HepG2 (cell line): ENCODE data around the gene GRB7. TPM values are rescaled to one million over a fixed set of nuclear protein-coding genes. Genes with fewer than 3 reads are reported as not detected.

Source experiments
- CENPBD1 ChIP-seq: sonication (generic); formaldehyde crosslinking; IDR thresholded peaks from 2 replicates; pipeline ENCODE4 v1.8.0; 2022; ENCODE audit warnings: missing genetic modification reagents, low read depth, mild to moderate bottlenecking, borderline replicate concordance
- DNMT3B ChIP-seq: conservative IDR thresholded peaks from 2 replicates; pipeline ENCODE4 v1.6.1; 2016; ENCODE audit warnings: missing biosample characterization, control low read depth
- JUND ChIP-seq: sonication (generic); formaldehyde crosslinking; IDR thresholded peaks from 2 replicates; pipeline ENCODE4 v1.8.0; 2022; ENCODE audit warnings: mild to moderate bottlenecking, missing genetic modification reagents
- SRSF9 ChIP-seq: fragments of 200-400 bp; formaldehyde crosslinking; IDR thresholded peaks from 2 replicates; pipeline ENCODE4 v1.6.1; 2018; ENCODE audit warnings: borderline replicate concordance, mild to moderate bottlenecking, low read depth, low read length; ENCODE audit not compliant: insufficient read depth, poor library complexity, severe bottlenecking
- U2AF1 ChIP-seq: fragments of 200-400 bp; formaldehyde crosslinking; optimal IDR thresholded peaks from 2 replicates; pipeline ENCODE3; 2017; ENCODE audit warnings: mild to moderate bottlenecking, low read depth, low read length
- ZBTB10 ChIP-seq: sonication (generic); formaldehyde crosslinking; IDR thresholded peaks from 2 replicates; pipeline ENCODE4 v1.4.0; 2020; ENCODE audit warnings: missing genetic modification reagents, borderline replicate concordance
- ZNF607 ChIP-seq: sonication (generic); formaldehyde crosslinking; IDR thresholded peaks from 2 replicates; pipeline ENCODE4 v1.5.1; 2020; ENCODE audit warnings: missing genetic modification reagents, mild to moderate bottlenecking, borderline replicate concordance
- ZNF761 ChIP-seq: sonication (generic); formaldehyde crosslinking; conservative IDR thresholded peaks from 2 replicates; pipeline ENCODE4 v1.4.0; 2020; ENCODE audit warnings: mild to moderate bottlenecking, missing genetic modification reagents
- ZSCAN20 ChIP-seq: sonication (generic); formaldehyde crosslinking; IDR thresholded peaks from 2 replicates; pipeline ENCODE4 v1.4.0; 2020; ENCODE audit warnings: missing genetic modification reagents, mild to moderate bottlenecking, borderline replicate concordance
- polyA plus RNA-seq, 8 experiments: library from polyadenylated mRNA; depleted of rRNA in 3 of 8; stranded (reverse) in 7 of 8; unstranded in 1 of 8; fragments of >200 nt; fragmentation: Illumina TruSeq in 4 of 8; extraction: Trizol in 4 of 8; gene quantifications; 2 replicates each; pipeline versions ENCODE4 v1.2.1 to v1.2.3, GENCODE V29; 2011 to 2016; ENCODE audit warnings: low read depth in 4 of 8, missing spikeins in 1 of 8, mixed read lengths in 1 of 8; ENCODE audit not compliant: insufficient read depth in 1 of 8
- total RNA-seq, 5 experiments: library from RNA; depleted of rRNA; stranded (reverse); fragments of >200 nt; fragmentation: Illumina TruSeq; extraction: Trizol; gene quantifications; 2 replicates each; pipeline ENCODE4 v1.2.3, GENCODE V29; 2016; ENCODE audit warnings: low read depth in 1 of 5
- TF ChIP-seq, protein P1 (sequence below): sonication (generic); formaldehyde crosslinking; IDR thresholded peaks from 2 replicates; pipeline ENCODE4 v1.4.0; 2020; ENCODE audit warnings: missing genetic modification reagents
- TF ChIP-seq, protein P2 (sequence below): sonication (generic); formaldehyde crosslinking; IDR thresholded peaks from 2 replicates; pipeline ENCODE4 v1.4.0; 2020; ENCODE audit warnings: missing genetic modification reagents
- TF ChIP-seq, protein P3 (sequence below): sonication (generic); formaldehyde crosslinking; conservative IDR thresholded peaks from 2 replicates; pipeline ENCODE4 v1.8.0; 2022; ENCODE audit warnings: low read depth, missing genetic modification reagents

GRB7 gene
- total and polyA plus RNA-seq, 2 of the 13 experiments (the other 11 are each of a cell fraction or from before 2014, with no cell fraction given) = 60.2 to 77.7 TPM

DNA sequence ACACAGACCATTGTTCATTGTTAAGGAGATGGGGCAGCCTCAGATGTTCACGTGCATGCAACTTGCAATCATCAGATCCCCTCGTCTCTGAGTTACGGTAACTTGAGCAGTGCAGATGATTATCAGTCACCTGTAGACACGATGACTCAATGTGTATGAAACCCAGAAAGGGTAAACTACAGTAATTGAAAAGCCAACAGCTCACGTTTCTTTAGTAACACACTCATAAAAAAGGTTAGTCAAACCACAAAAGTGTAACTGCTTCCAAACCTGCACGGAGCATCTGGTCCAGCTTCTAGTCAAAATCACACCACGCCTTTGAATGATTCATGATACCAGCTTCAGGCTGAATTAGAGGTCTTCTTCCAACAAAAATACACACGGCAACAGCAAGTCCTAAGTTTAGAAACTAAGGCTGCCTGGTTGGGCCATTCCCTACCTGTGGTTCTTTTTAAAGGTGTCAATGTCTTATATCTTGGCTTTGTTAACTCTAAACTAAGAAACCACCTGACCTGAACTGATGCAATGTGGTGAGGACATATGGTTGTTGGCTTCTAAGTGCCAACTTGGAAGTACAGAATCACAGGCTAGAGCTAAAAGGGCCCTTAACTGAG lies 32.3 kb downstream of the GRB7 start (continued):
- TF ChIP-seq, protein P1, sequence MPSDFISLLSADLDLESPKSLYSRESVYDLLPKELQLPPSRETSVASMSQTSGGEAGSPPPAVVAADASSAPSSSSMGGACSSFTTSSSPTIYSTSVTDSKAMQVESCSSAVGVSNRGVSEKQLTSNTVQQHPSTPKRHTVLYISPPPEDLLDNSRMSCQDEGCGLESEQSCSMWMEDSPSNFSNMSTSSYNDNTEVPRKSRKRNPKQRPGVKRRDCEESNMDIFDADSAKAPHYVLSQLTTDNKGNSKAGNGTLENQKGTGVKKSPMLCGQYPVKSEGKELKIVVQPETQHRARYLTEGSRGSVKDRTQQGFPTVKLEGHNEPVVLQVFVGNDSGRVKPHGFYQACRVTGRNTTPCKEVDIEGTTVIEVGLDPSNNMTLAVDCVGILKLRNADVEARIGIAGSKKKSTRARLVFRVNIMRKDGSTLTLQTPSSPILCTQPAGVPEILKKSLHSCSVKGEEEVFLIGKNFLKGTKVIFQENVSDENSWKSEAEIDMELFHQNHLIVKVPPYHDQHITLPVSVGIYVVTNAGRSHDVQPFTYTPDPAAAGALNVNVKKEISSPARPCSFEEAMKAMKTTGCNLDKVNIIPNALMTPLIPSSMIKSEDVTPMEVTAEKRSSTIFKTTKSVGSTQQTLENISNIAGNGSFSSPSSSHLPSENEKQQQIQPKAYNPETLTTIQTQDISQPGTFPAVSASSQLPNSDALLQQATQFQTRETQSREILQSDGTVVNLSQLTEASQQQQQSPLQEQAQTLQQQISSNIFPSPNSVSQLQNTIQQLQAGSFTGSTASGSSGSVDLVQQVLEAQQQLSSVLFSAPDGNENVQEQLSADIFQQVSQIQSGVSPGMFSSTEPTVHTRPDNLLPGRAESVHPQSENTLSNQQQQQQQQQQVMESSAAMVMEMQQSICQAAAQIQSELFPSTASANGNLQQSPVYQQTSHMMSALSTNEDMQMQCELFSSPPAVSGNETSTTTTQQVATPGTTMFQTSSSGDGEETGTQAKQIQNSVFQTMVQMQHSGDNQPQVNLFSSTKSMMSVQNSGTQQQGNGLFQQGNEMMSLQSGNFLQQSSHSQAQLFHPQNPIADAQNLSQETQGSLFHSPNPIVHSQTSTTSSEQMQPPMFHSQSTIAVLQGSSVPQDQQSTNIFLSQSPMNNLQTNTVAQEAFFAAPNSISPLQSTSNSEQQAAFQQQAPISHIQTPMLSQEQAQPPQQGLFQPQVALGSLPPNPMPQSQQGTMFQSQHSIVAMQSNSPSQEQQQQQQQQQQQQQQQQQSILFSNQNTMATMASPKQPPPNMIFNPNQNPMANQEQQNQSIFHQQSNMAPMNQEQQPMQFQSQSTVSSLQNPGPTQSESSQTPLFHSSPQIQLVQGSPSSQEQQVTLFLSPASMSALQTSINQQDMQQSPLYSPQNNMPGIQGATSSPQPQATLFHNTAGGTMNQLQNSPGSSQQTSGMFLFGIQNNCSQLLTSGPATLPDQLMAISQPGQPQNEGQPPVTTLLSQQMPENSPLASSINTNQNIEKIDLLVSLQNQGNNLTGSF (CRISPR knock-in tag) = no peak
- TF ChIP-seq JUND (CRISPR knock-in tag) = no peak
- TF ChIP-seq ZNF607 (CRISPR knock-in tag) = no peak
- TF ChIP-seq ZNF761 (CRISPR knock-in tag) = no peak
- TF ChIP-seq SRSF9 = no peak
- TF ChIP-seq DNMT3B = no peak
- TF ChIP-seq ZBTB10 (CRISPR knock-in tag) = no peak
- TF ChIP-seq ZSCAN20 (CRISPR knock-in tag) = no peak
- no peak for TF ChIP-seq CENPBD1
- TF ChIP-seq, protein P2, sequence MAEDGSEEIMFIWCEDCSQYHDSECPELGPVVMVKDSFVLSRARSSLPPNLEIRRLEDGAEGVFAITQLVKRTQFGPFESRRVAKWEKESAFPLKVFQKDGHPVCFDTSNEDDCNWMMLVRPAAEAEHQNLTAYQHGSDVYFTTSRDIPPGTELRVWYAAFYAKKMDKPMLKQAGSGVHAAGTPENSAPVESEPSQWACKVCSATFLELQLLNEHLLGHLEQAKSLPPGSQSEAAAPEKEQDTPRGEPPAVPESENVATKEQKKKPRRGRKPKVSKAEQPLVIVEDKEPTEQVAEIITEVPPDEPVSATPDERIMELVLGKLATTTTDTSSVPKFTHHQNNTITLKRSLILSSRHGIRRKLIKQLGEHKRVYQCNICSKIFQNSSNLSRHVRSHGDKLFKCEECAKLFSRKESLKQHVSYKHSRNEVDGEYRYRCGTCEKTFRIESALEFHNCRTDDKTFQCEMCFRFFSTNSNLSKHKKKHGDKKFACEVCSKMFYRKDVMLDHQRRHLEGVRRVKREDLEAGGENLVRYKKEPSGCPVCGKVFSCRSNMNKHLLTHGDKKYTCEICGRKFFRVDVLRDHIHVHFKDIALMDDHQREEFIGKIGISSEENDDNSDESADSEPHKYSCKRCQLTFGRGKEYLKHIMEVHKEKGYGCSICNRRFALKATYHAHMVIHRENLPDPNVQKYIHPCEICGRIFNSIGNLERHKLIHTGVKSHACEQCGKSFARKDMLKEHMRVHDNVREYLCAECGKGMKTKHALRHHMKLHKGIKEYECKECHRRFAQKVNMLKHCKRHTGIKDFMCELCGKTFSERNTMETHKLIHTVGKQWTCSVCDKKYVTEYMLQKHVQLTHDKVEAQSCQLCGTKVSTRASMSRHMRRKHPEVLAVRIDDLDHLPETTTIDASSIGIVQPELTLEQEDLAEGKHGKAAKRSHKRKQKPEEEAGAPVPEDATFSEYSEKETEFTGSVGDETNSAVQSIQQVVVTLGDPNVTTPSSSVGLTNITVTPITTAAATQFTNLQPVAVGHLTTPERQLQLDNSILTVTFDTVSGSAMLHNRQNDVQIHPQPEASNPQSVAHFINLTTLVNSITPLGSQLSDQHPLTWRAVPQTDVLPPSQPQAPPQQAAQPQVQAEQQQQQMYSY (CRISPR knock-in tag) = no peak
- TF ChIP-seq, protein P3, sequence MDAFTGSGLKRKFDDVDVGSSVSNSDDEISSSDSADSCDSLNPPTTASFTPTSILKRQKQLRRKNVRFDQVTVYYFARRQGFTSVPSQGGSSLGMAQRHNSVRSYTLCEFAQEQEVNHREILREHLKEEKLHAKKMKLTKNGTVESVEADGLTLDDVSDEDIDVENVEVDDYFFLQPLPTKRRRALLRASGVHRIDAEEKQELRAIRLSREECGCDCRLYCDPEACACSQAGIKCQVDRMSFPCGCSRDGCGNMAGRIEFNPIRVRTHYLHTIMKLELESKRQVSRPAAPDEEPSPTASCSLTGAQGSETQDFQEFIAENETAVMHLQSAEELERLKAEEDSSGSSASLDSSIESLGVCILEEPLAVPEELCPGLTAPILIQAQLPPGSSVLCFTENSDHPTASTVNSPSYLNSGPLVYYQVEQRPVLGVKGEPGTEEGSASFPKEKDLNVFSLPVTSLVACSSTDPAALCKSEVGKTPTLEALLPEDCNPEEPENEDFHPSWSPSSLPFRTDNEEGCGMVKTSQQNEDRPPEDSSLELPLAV (CRISPR knock-in tag) = no peak
- no peak for TF ChIP-seq U2AF1
